IgD-negative memory B cell (primary cell): ENCODE results near the gene NAT9. TPM values are rescaled to one million over a fixed set of nuclear protein-coding genes. Genes with fewer than 3 reads are reported as not detected.

Experiments
- H3K27ac Mint-ChIP-seq, 3 donors: one replicate each; pipeline ENCODE4 v1.8.0; 2020 to 2022; ENCODE audit warnings: mild to moderate bottlenecking in 3 of 3, mixed read lengths in 3 of 3, moderate library complexity in 1 of 3
- H3K27me3 Mint-ChIP-seq: one replicate; pipeline ENCODE4 v1.8.0; 2021; ENCODE audit warnings: mixed read lengths
- H3K36me3 Mint-ChIP-seq: one replicate; pipeline ENCODE4 v1.8.0; 2020; ENCODE audit warnings: mild to moderate bottlenecking, mixed read lengths
- H3K4me1 Mint-ChIP-seq, 3 donors: one replicate each; pipeline ENCODE4 v1.8.0; 2020 to 2022; ENCODE audit warnings: mixed read lengths in 3 of 3, mild to moderate bottlenecking in 1 of 3
- H3K4me3 Mint-ChIP-seq, 4 donors: one replicate each; pipeline ENCODE4 v1.8.0; 2020 to 2022; ENCODE audit warnings: mild to moderate bottlenecking in 4 of 4, mixed read lengths in 4 of 4, moderate library complexity in 3 of 4
- H3K9me3 Mint-ChIP-seq, 3 donors: one replicate each; pipeline ENCODE4 v1.8.0; 2020 to 2021; ENCODE audit warnings: mixed read lengths in 3 of 3, mild to moderate bottlenecking in 1 of 3
- polyA plus RNA-seq: library from polyadenylated mRNA; unstranded; fragments of 300-500 nt; fragmentation: Illumina TruSeq; gene quantifications from one replicate; pipeline ENCODE4 v1.2.3, GENCODE V29; 2021

Gene NAT9
- polyA plus RNA-seq, 1 donor from 2014 or later, result 24.5 TPM

DNA sequence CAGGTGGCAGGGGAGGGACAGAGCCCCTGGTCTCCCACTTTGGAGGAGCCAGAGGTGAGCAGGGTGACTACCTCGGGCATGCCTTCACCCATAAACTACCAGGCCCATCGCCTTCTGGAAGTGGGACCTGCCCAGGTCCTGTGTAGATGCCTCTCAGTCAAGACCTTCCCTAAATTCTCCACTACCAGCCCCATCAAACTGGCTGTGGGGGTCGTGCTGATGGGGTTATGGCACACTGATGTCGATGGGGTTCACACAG is 44.9 kb downstream of the NAT9 start:
- Mint-ChIP-seq H3K4me3 (peak overlapping the region in 1 of 4 donors; percentile 19), H3K27ac (no peak overlapping the region), H3K36me3 (no peaks in the 10 kb centered on the region), H3K4me1 (peaks cover 2 to 23% (median 19%) of the 10 kb centered on the region in 3 donors), H3K9me3 (no peaks in the 10 kb centered on the region), H3K27me3 (peaks cover 4% of the 10 kb centered on the region)

DNA sequence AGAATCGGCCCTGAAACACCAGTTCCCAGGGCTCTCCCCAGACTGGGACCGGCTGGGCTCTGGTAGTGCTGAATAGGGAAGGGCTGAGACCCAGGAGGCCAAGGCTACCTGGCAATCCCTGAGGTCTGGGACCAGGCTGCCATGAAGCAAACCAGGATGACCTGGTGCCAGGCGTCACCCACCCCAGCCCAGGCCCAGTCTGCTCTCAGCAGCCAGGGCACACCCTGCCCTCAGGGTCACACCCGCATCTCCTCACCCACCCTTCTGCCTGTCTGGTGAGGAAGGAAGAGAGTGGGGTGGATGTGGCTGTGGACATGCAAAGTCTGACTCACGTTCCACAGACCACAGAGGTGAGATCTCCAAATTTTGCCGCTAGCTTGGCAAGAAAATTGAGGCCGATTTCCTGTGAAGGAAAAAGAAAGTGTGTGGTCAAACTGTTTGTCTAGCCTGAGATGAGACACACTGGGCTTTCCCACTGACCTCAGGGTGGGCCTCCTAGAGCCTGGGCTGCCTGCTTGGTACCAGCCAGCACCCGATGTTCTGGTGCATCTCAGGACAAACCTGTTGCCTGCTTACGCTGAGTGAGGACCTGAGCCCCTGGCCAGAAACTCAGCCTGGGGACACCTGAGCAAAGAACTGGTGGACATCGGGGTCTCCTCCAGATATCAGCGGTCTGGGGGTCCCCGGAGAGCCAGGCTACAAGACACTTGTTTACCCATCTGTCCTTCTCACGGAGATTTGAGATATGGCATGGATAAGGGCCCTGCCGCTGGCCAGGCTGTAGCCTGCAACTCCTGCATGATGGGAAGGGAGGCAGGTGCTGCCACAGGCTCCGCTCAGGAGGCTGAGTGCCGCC is 45.4 kb downstream of the NAT9 start:
- H3K36me3 Mint-ChIP-seq, result no peaks in the 10 kb centered on the region
- H3K4me1 Mint-ChIP-seq, result peaks cover 0 to 21% (median 17%) of the 10 kb centered on the region in 3 donors
- peak overlapping the region in 1 of 3 donors; percentile 11 for H3K27ac Mint-ChIP-seq
- peak overlapping the region in 2 of 4 donors; percentile 65 to 88 for H3K4me3 Mint-ChIP-seq
- no peaks in the 10 kb centered on the region for H3K9me3 Mint-ChIP-seq
- H3K27me3 Mint-ChIP-seq, result peaks cover 6% of the 10 kb centered on the region

DNA sequence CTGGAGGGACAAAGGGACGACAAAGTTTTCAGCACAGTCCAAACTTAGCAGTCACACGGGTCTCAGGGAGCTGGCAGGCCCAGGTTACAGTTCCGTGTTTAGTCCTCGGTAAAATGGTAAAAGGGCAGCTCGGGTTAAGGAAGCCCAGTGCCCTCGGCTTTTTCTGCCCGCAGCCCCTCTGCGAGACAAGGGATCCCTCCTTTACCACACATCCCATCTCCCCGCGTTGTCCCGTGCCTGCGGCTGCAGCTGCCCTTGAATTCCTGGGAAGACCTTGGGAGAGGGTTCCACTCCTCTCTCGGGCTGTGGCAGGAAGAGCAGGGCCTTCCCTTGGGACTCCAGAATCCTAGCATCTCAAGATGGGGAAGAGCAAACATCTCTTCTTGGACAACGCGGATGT is 46.3 kb downstream of the NAT9 start:
- H3K4me3 Mint-ChIP-seq, result no peak overlapping the region
- no peak overlapping the region for H3K27ac Mint-ChIP-seq

DNA sequence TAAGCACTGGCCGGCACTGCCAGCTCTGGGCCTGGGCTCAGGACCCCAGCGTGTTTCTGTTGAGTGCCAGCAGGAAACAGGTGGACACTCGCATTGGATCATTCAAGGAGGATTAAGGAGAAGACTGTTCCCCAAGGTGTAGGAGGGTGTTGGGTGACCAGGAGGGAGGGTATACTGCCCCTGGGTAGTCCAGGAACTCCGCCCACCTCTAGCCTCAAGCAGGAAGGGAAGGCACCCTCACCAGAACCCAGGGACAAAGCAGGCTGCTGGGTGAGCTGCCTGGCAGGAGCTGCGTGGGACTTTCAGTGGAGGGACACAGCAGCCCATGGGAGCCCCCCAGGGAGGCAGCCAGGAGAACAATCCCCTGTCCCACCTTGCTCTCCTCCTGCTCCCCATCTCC is 46.8 kb downstream of the NAT9 start:
- H3K4me3 Mint-ChIP-seq, result no peak overlapping the region
- no peaks in the 10 kb centered on the region for H3K36me3 Mint-ChIP-seq
- H3K4me1 Mint-ChIP-seq, result peaks cover 0 to 20% (median 14%) of the 10 kb centered on the region in 3 donors
- no peaks in the 10 kb centered on the region for H3K9me3 Mint-ChIP-seq
- H3K27me3 Mint-ChIP-seq, result peaks cover 6% of the 10 kb centered on the region
- no peak overlapping the region for H3K27ac Mint-ChIP-seq

More for the DNA sequence above, 46.3 kb downstream of the NAT9 start:
- H3K36me3 Mint-ChIP-seq, result no peaks in the 10 kb centered on the region
- H3K4me1 Mint-ChIP-seq, result peaks cover 0 to 21% (median 19%) of the 10 kb centered on the region in 3 donors
- peaks cover 6% of the 10 kb centered on the region for H3K27me3 Mint-ChIP-seq
- no peaks in the 10 kb centered on the region for H3K9me3 Mint-ChIP-seq

DNA sequence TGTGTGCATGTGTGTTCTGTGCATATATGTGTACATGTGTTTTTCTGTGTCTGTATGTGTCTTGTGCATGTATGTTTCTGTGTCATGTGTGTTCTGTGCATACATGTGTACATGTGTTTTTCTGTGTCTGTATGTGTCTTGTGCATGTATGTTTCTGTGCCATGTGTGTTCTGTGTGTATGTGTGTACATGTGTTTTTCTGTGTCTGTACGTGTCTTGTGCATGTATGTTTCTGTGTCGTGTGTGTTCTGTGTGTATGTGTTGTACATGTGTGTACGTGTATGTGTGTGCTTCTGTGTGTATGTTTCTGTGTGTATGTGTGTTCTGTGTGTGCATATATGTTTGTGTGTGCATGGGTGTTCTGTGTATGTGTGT is 47.5 kb downstream of the NAT9 start:
- no peaks in the 10 kb centered on the region for H3K9me3 Mint-ChIP-seq

DNA sequence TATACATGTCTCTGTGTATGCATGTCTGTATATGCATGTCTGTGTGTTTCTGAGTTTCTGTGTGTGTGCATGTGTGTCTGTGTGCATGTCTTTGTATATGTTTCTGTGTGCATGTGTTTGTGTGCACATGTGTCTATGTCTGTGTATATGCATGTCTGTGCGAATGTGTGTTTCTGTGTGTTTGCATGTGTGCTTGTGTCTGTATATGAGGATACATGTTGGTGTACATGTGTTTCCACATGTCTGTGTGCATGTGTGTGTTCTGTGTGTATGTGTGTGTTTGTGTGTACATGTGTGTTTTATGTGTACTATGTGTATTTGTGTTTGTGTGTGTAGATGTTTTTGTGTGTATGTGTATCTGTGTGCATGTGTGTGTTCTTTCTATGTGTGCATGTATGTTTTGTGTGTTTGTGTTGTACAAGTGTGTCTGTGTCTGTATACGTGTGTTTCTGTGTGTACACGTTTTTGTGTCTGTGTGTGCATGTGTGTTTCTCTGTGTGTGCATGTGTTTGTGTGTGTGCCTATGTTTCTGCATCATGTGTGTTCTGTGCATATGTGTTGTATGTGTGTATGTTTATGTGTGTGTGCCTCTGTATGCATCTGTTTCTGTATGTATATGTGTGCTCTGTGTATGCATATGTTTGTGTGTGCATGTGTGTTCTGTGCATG is 48.0 kb downstream of the NAT9 start:
- no peak overlapping the region for H3K27ac Mint-ChIP-seq
- peaks cover 0 to 17% (median 11%) of the 10 kb centered on the region in 3 donors for H3K4me1 Mint-ChIP-seq
- H3K4me3 Mint-ChIP-seq, result no peak overlapping the region
- H3K27me3 Mint-ChIP-seq, result peaks cover 6% of the 10 kb centered on the region
- no peaks in the 10 kb centered on the region for H3K9me3 Mint-ChIP-seq
- no peaks in the 10 kb centered on the region for H3K36me3 Mint-ChIP-seq

More for the DNA sequence above, 47.5 kb downstream of the NAT9 start:
- no peak overlapping the region for H3K4me3 Mint-ChIP-seq
- H3K4me1 Mint-ChIP-seq, result peaks cover 0 to 17% (median 11%) of the 10 kb centered on the region in 3 donors
- no peak overlapping the region for H3K27ac Mint-ChIP-seq
- no peaks in the 10 kb centered on the region for H3K36me3 Mint-ChIP-seq
- H3K27me3 Mint-ChIP-seq, result peaks cover 6% of the 10 kb centered on the region

DNA sequence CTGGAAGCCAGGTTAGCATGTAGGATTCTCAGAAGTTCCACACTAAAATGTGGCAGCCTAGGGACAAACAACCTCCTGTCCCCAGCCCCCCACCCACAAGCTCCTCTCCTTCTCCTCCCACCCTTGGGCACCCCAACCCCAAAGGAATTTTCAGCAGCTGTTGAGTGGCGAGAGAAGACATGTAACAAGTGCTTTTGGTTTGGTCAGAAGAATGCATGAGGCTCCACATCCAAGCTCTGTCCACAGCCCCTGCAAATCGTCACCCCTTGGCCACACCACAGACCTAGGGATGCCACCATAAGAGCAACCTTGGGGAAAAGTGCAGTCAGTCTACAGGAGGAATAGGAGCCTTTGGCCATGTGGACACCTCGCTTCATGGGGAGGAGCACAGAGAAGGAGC is 51.0 kb downstream of the NAT9 start:
- Mint-ChIP-seq H3K4me1 (peaks cover 0 to 6% (median 4%) of the 10 kb centered on the region in 3 donors), H3K4me3 (peak overlapping the region in 1 of 4 donors; percentile 37), H3K27me3 (peaks cover 8% of the 10 kb centered on the region), H3K27ac (no peak overlapping the region), H3K9me3 (no peaks in the 10 kb centered on the region), H3K36me3 (no peaks in the 10 kb centered on the region)

DNA sequence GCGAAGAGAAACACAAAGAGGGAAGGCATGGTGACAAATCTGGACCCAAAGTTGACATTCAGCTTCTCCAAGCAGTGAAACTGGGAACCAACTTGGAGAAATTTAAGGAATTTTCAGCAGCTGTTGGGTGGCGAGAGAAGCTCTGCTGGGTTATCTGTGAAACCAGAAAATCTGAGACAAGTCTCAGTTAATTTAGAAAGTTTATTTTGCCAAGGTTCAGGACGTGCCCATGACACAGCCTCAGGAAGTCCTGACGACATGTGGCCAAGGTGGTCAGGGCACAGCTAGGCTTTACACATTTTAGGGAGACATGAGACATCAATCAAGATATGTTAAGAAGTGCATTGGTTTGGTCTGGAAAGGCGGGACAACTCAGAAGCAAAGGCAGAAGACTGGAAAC is 52.3 kb downstream of the NAT9 start:
- Mint-ChIP-seq H3K9me3 (no peaks in the 10 kb centered on the region), H3K27me3 (peaks cover 10% of the 10 kb centered on the region), H3K4me1 (peaks cover 0 to 6% (median 2%) of the 10 kb centered on the region in 3 donors), H3K36me3 (no peaks in the 10 kb centered on the region), H3K27ac (no peak overlapping the region), H3K4me3 (no peak overlapping the region)

DNA sequence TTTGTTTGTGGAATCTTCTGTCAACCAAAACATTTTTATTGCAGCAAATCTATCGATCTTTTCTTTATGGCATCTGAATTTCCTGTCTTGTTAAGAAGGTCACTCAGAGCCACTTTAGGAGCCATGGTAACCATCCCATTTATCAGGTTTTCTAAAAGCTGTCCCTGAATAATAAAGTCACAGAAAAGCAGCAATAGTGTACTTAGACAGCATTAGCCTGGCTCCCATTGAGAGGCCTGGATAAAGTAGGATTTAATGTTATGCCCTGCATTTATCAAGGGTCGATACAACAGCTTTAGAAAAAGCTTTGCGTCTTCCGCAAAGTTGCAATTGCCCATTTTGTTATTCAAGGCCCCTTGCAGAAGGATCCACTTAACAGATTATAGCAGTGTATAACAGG is 53.4 kb downstream of the NAT9 start:
- Mint-ChIP-seq H3K27ac (no peak overlapping the region), H3K4me3 (no peak overlapping the region), H3K27me3 (peaks cover 10% of the 10 kb centered on the region), H3K4me1 (peaks cover 0 to 6% (median 2%) of the 10 kb centered on the region in 3 donors), H3K36me3 (no peaks in the 10 kb centered on the region), H3K9me3 (no peaks in the 10 kb centered on the region)

Other genes with a start within 250 kb of the NAT9 start
- gene CD300LB, start 244.9 kb downstream of the NAT9 start, polyA plus RNA-seq, result not detected
- gene CD300C, start 230.2 kb downstream of the NAT9 start, polyA plus RNA-seq, result 1.6 TPM
- gene CD300H, start 208.8 kb downstream of the NAT9 start, polyA plus RNA-seq, result 0.61 TPM
- not detected for gene CD300LD, start 184.1 kb downstream of the NAT9 start, polyA plus RNA-seq
- 0.11 TPM for gene CD300E, start 152.6 kb downstream of the NAT9 start, polyA plus RNA-seq
- gene CD300LF, start 63.4 kb downstream of the NAT9 start, polyA plus RNA-seq, result not detected
- gene RAB37, start 39.1 kb downstream of the NAT9 start, polyA plus RNA-seq, result 76.5 TPM
- gene NHERF1, start 27.7 kb downstream of the NAT9 start, polyA plus RNA-seq, result 177 TPM
- not detected for gene GRIN2C, start 83.5 kb upstream of the NAT9 start, polyA plus RNA-seq
- 5.9 TPM for gene FDXR, start 96.6 kb upstream of the NAT9 start, polyA plus RNA-seq
- not detected for gene FADS6, start 117.3 kb upstream of the NAT9 start, polyA plus RNA-seq
- not detected for gene USH1G, start 146.9 kb upstream of the NAT9 start, polyA plus RNA-seq
- gene OTOP2, start 147.9 kb upstream of the NAT9 start, polyA plus RNA-seq, result not detected
- not detected for gene OTOP3, start 159.6 kb upstream of the NAT9 start, polyA plus RNA-seq
- gene HID1, start 196.4 kb upstream of the NAT9 start, polyA plus RNA-seq, result 1.2 TPM
- gene CDR2L, start 211.3 kb upstream of the NAT9 start, polyA plus RNA-seq, result not detected
- gene MRPL58, start 236.3 kb upstream of the NAT9 start, polyA plus RNA-seq, result 53.9 TPM